Peyer's patch (tissue), 4 donors: ENCODE measurements around the gene TDRD7. TPM values are rescaled to one million over a fixed set of nuclear protein-coding genes. Genes with fewer than 3 reads are reported as not detected.

Source experiments
- DNase-seq, 3 donors: peaks; one replicate each; pipeline ENCODE4 v3.0.0-alpha.2; 2017 to 2019
- H3K27ac ChIP-seq, 4 donors: fragments of 200-600 bp; sonication (generic); one replicate each; pipeline ENCODE4 v1.5.1; 2016 to 2019
- H3K27me3 ChIP-seq, 2 donors: fragments of 200-600 bp; sonication (generic); one replicate each; pipeline ENCODE4 v1.5.1; 2019
- H3K36me3 ChIP-seq, 3 donors: fragments of 200-600 bp; sonication (generic); one replicate each; pipeline ENCODE4 v1.5.1; 2016 to 2019
- H3K4me1 ChIP-seq, 4 donors: fragments of 200-600 bp; sonication (generic); one replicate each; pipeline ENCODE4 v1.5.1; 2016 to 2019
- H3K4me3 ChIP-seq, 4 donors: fragments of 200-600 bp; sonication (generic); 1 replicate in 3 of 4; 2 replicates in 1 of 4; pipeline ENCODE4 v1.5.1; 2016 to 2019; ENCODE audit warnings: mild to moderate bottlenecking in 1 of 4
- H3K9me3 ChIP-seq, 4 donors: fragments of 200-600 bp; sonication (generic); one replicate each; pipeline ENCODE4 v1.5.1; 2016 to 2019; ENCODE audit warnings: mild to moderate bottlenecking in 1 of 4
- CTCF ChIP-seq, 6 experiments: fragments of 450-650 bp in 4 of 6; fragments of 200-600 bp in 2 of 6; sonication (generic) in 1 of 6; IDR thresholded peaks; one replicate each; pipeline ENCODE4 v1.5.1; 2017 to 2019; ENCODE audit warnings: antibody characterized with exemption in 6 of 6, mild to moderate bottlenecking in 3 of 6, moderate library complexity in 1 of 6
- POLR2A ChIP-seq, 2 donors: fragments of 450-650 bp; IDR thresholded peaks; one replicate each; pipeline ENCODE4 v1.5.1; 2017; ENCODE audit warnings: antibody characterized with exemption in 2 of 2, mild to moderate bottlenecking in 2 of 2, moderate library complexity in 2 of 2
- total RNA-seq, 4 donors: library from RNA; depleted of rRNA; stranded (reverse); fragments of >200 nt; gene quantifications; one replicate each; pipeline ENCODE4 v1.1.0, GENCODE V29; 2016

TDRD7 gene
- total RNA-seq, 4 donors from 2014 or later: 11.6 to 28.5 (median 22.5) TPM

GRCh38 chr9:97366476-97366875 is 45.4 kb upstream of the TDRD7 start:
- Histone ChIP-seq H3K9me3 (no peaks in the 10 kb centered on the region), H3K27me3 (no peaks in the 10 kb centered on the region), H3K27ac (no peak overlapping the region), H3K4me3 (no peak overlapping the region), H3K36me3 (peaks cover 0 to 11% (median 0%) of the 10 kb centered on the region in 3 donors), H3K4me1 (no peaks in the 10 kb centered on the region)
- TF ChIP-seq CTCF (IDR thresholded peaks at IDR 0.05) (no peak), POLR2A (IDR thresholded peaks at IDR 0.05) (no peak)
- DNase-seq: no peak

GRCh38 chr9:97366889-97367288 is 45.0 kb upstream of the TDRD7 start:
- no peak for DNase-seq
- H3K9me3 ChIP-seq: no peaks in the 10 kb centered on the region
- no peak overlapping the region for H3K27ac ChIP-seq
- TF ChIP-seq CTCF (IDR thresholded peaks at IDR 0.05): no peak
- no peak for TF ChIP-seq POLR2A (IDR thresholded peaks at IDR 0.05)
- H3K36me3 ChIP-seq: peaks cover 0 to 11% (median 0%) of the 10 kb centered on the region in 3 donors
- H3K4me3 ChIP-seq: no peak overlapping the region
- H3K4me1 ChIP-seq: no peaks in the 10 kb centered on the region
- H3K27me3 ChIP-seq: no peaks in the 10 kb centered on the region

- no peaks in the 10 kb centered on the region for H3K27me3 ChIP-seq
- H3K9me3 ChIP-seq: no peaks in the 10 kb centered on the region
- no peak for DNase-seq
- TF ChIP-seq CTCF (IDR thresholded peaks at IDR 0.05) (no peak), POLR2A (IDR thresholded peaks at IDR 0.05) (no peak)
- H3K4me3 ChIP-seq: no peak overlapping the region
- peaks cover 0 to 11% (median 0%) of the 10 kb centered on the region in 3 donors for H3K36me3 ChIP-seq
- no peak overlapping the region for H3K27ac ChIP-seq
- H3K4me1 ChIP-seq: peaks cover 0 to 4% (median 0%) of the 10 kb centered on the region in 4 donors
These were observed 44.2 kb upstream of the TDRD7 start for GRCh38 chr9:97367729-97368128.

GRCh38 chr9:97368964-97369363 is 42.9 kb upstream of the TDRD7 start:
- Histone ChIP-seq H3K27me3 (no peaks in the 10 kb centered on the region), H3K4me3 (no peak overlapping the region), H3K4me1 (peaks cover 0 to 12% (median 0%) of the 10 kb centered on the region in 4 donors), H3K27ac (no peak overlapping the region), H3K36me3 (peaks cover 0 to 11% (median 0%) of the 10 kb centered on the region in 3 donors), H3K9me3 (no peaks in the 10 kb centered on the region)
- no peak for DNase-seq
- TF ChIP-seq CTCF (IDR thresholded peaks at IDR 0.05) (no peak), POLR2A (IDR thresholded peaks at IDR 0.05) (no peak)

GRCh38 chr9:97372580-97372979 is 39.3 kb upstream of the TDRD7 start:
- Histone ChIP-seq H3K27ac (peak overlapping the region in 2 of 4 donors; percentile 60 to 72), H3K9me3 (no peaks in the 10 kb centered on the region), H3K4me3 (no peak overlapping the region), H3K36me3 (peaks cover 0 to 19% (median 0%) of the 10 kb centered on the region in 3 donors), H3K4me1 (peaks cover 0 to 24% (median 0%) of the 10 kb centered on the region in 4 donors), H3K27me3 (no peaks in the 10 kb centered on the region)
- DNase-seq: no peak
- TF ChIP-seq POLR2A (IDR thresholded peaks at IDR 0.05) (no peak), CTCF (IDR thresholded peaks at IDR 0.05) (peak in 3 of 6 experiments; percentile 8 to 22 (median 16))

- Histone ChIP-seq H3K4me1 (peaks cover 0 to 24% (median 0%) of the 10 kb centered on the region in 4 donors), H3K9me3 (no peaks in the 10 kb centered on the region), H3K27me3 (no peaks in the 10 kb centered on the region), H3K4me3 (no peak overlapping the region), H3K27ac (peak overlapping the region in 2 of 4 donors; percentile 52 to 60), H3K36me3 (peaks cover 0 to 19% (median 0%) of the 10 kb centered on the region in 3 donors)
- TF ChIP-seq POLR2A (IDR thresholded peaks at IDR 0.05): no peak
- TF ChIP-seq CTCF (IDR thresholded peaks at IDR 0.05): peak in 2 of 6 experiments; percentile 18 to 35
- peak in 2 of 3 donors; percentile 82 to 83 for DNase-seq
These were observed 38.6 kb upstream of the TDRD7 start for GRCh38 chr9:97373331-97373730.
